ENCODE results near the gene RAD23A. TPM values are rescaled to one million over a fixed set of nuclear protein-coding genes. Genes with fewer than 3 reads are reported as not detected.

RAD23A gene
- total and polyA plus RNA-seq, 9 of the 15 experiments (the other 6 are each of a cell fraction or from before 2014, with no cell fraction given): 9.5 to 181 (median 101) TPM

- TF ChIP-seq MLLT1 (IDR thresholded peaks at IDR 0.05): peak; percentile 25 to 59; a peak in 1 of 4 replicates
- TF ChIP-seq ZBTB43 (CRISPR knock-in tag; IDR thresholded peaks at IDR 0.05): 0 out of 2 replicates have a peak, but pooled peaks have one; percentile 61
- TF ChIP-seq RBM15 (IDR thresholded peaks at IDR 0.05; ENCODE audit: insufficient read depth, low read length): no peak
- peak; percentile 74 to 83 for TF ChIP-seq E2F6 (IDR thresholded peaks at IDR 0.05; ENCODE audit: borderline replicate concordance in 1 of 2, extremely low read depth in 1 of 2, insufficient read depth in 1 of 2, insufficient read length in 1 of 2, low read depth in 1 of 2, low read length in 1 of 2, poor library complexity in 1 of 2, severe bottlenecking in 1 of 2)
- no peak for TF ChIP-seq ZNF644 (tag; IDR thresholded peaks at IDR 0.05; ENCODE audit: low read depth)
- TF ChIP-seq USF1 (CRISPR knock-in tag; IDR thresholded peaks at IDR 0.05): peak; percentile 75
- TF ChIP-seq ZNF280B (CRISPR knock-in tag; IDR thresholded peaks at IDR 0.05): no peak
- no peak for TF ChIP-seq ZFPM2 (CRISPR knock-in tag; IDR thresholded peaks at IDR 0.05)
- TF ChIP-seq EGR1 (conservative IDR thresholded peaks at IDR 0.05): peak; percentile 78
- no peak for TF ChIP-seq ZNF274 (IDR thresholded peaks at IDR 0.05; ENCODE audit: borderline replicate concordance, low read depth, low read length)
- TF ChIP-seq NR2C2 (CRISPR knock-in tag; IDR thresholded peaks at IDR 0.05): 0 out of 2 replicates have a peak, but pooled peaks have one; percentile 28
- TF ChIP-seq NR2C2 (tag; IDR thresholded peaks at IDR 0.05): no peak
- TF ChIP-seq CBFB (CRISPR knock-in tag; IDR thresholded peaks at IDR 0.05): peak; percentile 47; the same call in 1 of the 2 replicates
- TF ChIP-seq MAZ (CRISPR knock-in tag; conservative IDR thresholded peaks at IDR 0.05 in 1 of 2, IDR thresholded peaks at IDR 0.05 in 1 of 2): peak in 1 of 2 experiments; percentile 62; a peak in 2 of 4 replicates
- peak; percentile 34; the same call in 1 of the 2 replicates for TF ChIP-seq HMGXB4 (CRISPR knock-in tag; IDR thresholded peaks at IDR 0.05)
- TF ChIP-seq SMARCC2 (IDR thresholded peaks at IDR 0.05; ENCODE audit: low read depth): no peak
- TF ChIP-seq PRMT5 (CRISPR knock-in tag; IDR thresholded peaks at IDR 0.05): no peak
- TF ChIP-seq ARID1B (IDR thresholded peaks at IDR 0.05): peak; percentile 43
Measured at GRCh38 chr19:12994701-12995595, 49.3 kb downstream of the RAD23A start, which contains the start of gene NFIX (continued).

Measured in K562 (cell line).